Measurements from ENCODE around the gene TMEM175. TPM values are rescaled to one million over a fixed set of nuclear protein-coding genes. Genes with fewer than 3 reads are reported as not detected.

The TMEM175 gene
- total RNA-seq, 2 experiments from 2014 or later, result 13.9 to 15.8 TPM

- intact Hi-C loops (cut with micrococcal nuclease), result no loop called here
- H3K4me1 Mint-ChIP-seq (ENCODE audit: low read depth), result no peaks in the 10 kb centered on the region
- no peak for DNase-seq
- no peak overlapping the region for H3K4me3 Mint-ChIP-seq
- CTCF ChIA-PET, result no interaction called here
- H3K27ac Mint-ChIP-seq, result no peak overlapping the region
- no peaks in the 10 kb centered on the region for H3K9me3 Mint-ChIP-seq
- no peaks in the 10 kb centered on the region for H3K27me3 Mint-ChIP-seq (ENCODE audit: low read depth)
- H3K36me3 Mint-ChIP-seq (ENCODE audit: low read depth), result peaks cover 2% of the 10 kb centered on the region
These were observed 29.3 kb downstream of the TMEM175 start for GRCh38 chr4:961351-962230.

GRCh38 chr4:962231-963208 lies 30.3 kb downstream of the TMEM175 start:
- CTCF ChIA-PET, result no interaction called here
- Mint-ChIP-seq H3K9me3 (no peaks in the 10 kb centered on the region), H3K36me3 (ENCODE audit: low read depth) (peaks cover 2% of the 10 kb centered on the region), H3K4me1 (ENCODE audit: low read depth) (no peaks in the 10 kb centered on the region), H3K4me3 (no peak overlapping the region), H3K27me3 (ENCODE audit: low read depth) (no peaks in the 10 kb centered on the region), H3K27ac (no peak overlapping the region)
- DNase-seq, result no peak
- intact Hi-C loops (cut with micrococcal nuclease), result no loop called here

- Mint-ChIP-seq H3K4me3 (no peak overlapping the region), H3K27ac (no peak overlapping the region), H3K4me1 (ENCODE audit: low read depth) (no peaks in the 10 kb centered on the region), H3K27me3 (ENCODE audit: low read depth) (no peaks in the 10 kb centered on the region), H3K9me3 (no peaks in the 10 kb centered on the region), H3K36me3 (ENCODE audit: low read depth) (peaks cover 2% of the 10 kb centered on the region)
- intact Hi-C loops (cut with micrococcal nuclease), result no loop called here
- CTCF ChIA-PET, result no interaction called here
- no peak for DNase-seq
These were observed 31.3 kb downstream of the TMEM175 start for GRCh38 chr4:963276-964225.

- intact Hi-C loops (cut with micrococcal nuclease), result no loop called here
These were observed 32.2 kb downstream of the TMEM175 start for GRCh38 chr4:964346-965025.

GRCh38 chr4:965048-965765 lies 32.9 kb downstream of the TMEM175 start:
- H3K27ac Mint-ChIP-seq, result no peak overlapping the region
- H3K9me3 Mint-ChIP-seq, result no peaks in the 10 kb centered on the region
- no peaks in the 10 kb centered on the region for H3K27me3 Mint-ChIP-seq (ENCODE audit: low read depth)
- DNase-seq, result no peak
- no peaks in the 10 kb centered on the region for H3K36me3 Mint-ChIP-seq (ENCODE audit: low read depth)
- no peaks in the 10 kb centered on the region for H3K4me1 Mint-ChIP-seq (ENCODE audit: low read depth)
- CTCF ChIA-PET, result no interaction called here
- intact Hi-C loops (cut with micrococcal nuclease), result no loop called here
- H3K4me3 Mint-ChIP-seq, result no peak overlapping the region

More at GRCh38 chr4:964346-965025, 32.2 kb downstream of the TMEM175 start:
- H3K27ac Mint-ChIP-seq, result no peak overlapping the region
- H3K4me1 Mint-ChIP-seq (ENCODE audit: low read depth), result no peaks in the 10 kb centered on the region
- DNase-seq, result no peak
- CTCF ChIA-PET, result no interaction called here
- H3K9me3 Mint-ChIP-seq, result no peaks in the 10 kb centered on the region
- no peak overlapping the region for H3K4me3 Mint-ChIP-seq
- H3K36me3 Mint-ChIP-seq (ENCODE audit: low read depth), result no peaks in the 10 kb centered on the region
- H3K27me3 Mint-ChIP-seq (ENCODE audit: low read depth), result no peaks in the 10 kb centered on the region

GRCh38 chr4:965766-966134 lies 33.5 kb downstream of the TMEM175 start:
- Mint-ChIP-seq H3K9me3 (no peaks in the 10 kb centered on the region), H3K36me3 (ENCODE audit: low read depth) (no peaks in the 10 kb centered on the region), H3K27ac (no peak overlapping the region), H3K4me3 (no peak overlapping the region), H3K27me3 (ENCODE audit: low read depth) (no peaks in the 10 kb centered on the region), H3K4me1 (ENCODE audit: low read depth) (no peaks in the 10 kb centered on the region)
- DNase-seq, result no peak
- CTCF ChIA-PET, result no interaction called here
- intact Hi-C loops (cut with micrococcal nuclease), result no loop called here

- no peak for DNase-seq
- Mint-ChIP-seq H3K9me3 (no peaks in the 10 kb centered on the region), H3K27ac (no peak overlapping the region), H3K4me1 (ENCODE audit: low read depth) (peaks cover 3% of the 10 kb centered on the region), H3K36me3 (ENCODE audit: low read depth) (no peaks in the 10 kb centered on the region), H3K4me3 (no peak overlapping the region), H3K27me3 (ENCODE audit: low read depth) (no peaks in the 10 kb centered on the region)
- intact Hi-C loops (cut with micrococcal nuclease), result no loop called here
- CTCF ChIA-PET, result no interaction called here
These were observed 34.2 kb downstream of the TMEM175 start for GRCh38 chr4:966266-967112.

- DNase-seq, result no peak
- CTCF ChIA-PET, result no interaction called here
- no peaks in the 10 kb centered on the region for H3K9me3 Mint-ChIP-seq
- H3K27me3 Mint-ChIP-seq (ENCODE audit: low read depth), result no peaks in the 10 kb centered on the region
- no peaks in the 10 kb centered on the region for H3K36me3 Mint-ChIP-seq (ENCODE audit: low read depth)
- no peak overlapping the region for H3K27ac Mint-ChIP-seq
- no peak overlapping the region for H3K4me3 Mint-ChIP-seq
- peaks cover 5% of the 10 kb centered on the region for H3K4me1 Mint-ChIP-seq (ENCODE audit: low read depth)
- intact Hi-C loops (cut with micrococcal nuclease), result no loop called here
These were observed 35.1 kb downstream of the TMEM175 start for GRCh38 chr4:967113-968104.

- intact Hi-C loops (cut with micrococcal nuclease), result no loop called here
- Mint-ChIP-seq H3K4me1 (ENCODE audit: low read depth) (peaks cover 5% of the 10 kb centered on the region), H3K27ac (no peak overlapping the region), H3K36me3 (ENCODE audit: low read depth) (no peaks in the 10 kb centered on the region), H3K4me3 (no peak overlapping the region), H3K9me3 (no peaks in the 10 kb centered on the region), H3K27me3 (ENCODE audit: low read depth) (no peaks in the 10 kb centered on the region)
- CTCF ChIA-PET, result interaction anchor here (0.5 kb wide), 1 partner anchor 451 kb away, joined by 3 read pairs; no protein-coding TSS in a partner anchor
- DNase-seq, result no peak
These were observed 36.0 kb downstream of the TMEM175 start for GRCh38 chr4:968221-968620.
